CD14-positive monocyte (primary cell): ENCODE data around the gene MAPK8IP2. TPM values are rescaled to one million over a fixed set of nuclear protein-coding genes. Genes with fewer than 3 reads are reported as not detected.
A peak's percentile ranks its signal among the peaks of the same experiment; 100 is the strongest.

Source experiments
- DNase-seq, 3 donors: peaks; one replicate each; pipeline ENCODE4 v3.0.0-alpha.2; 2011 to 2022
- H2AFZ ChIP-seq: 2 replicates; pipeline ENCODE4 v1.6.0; 2012; ENCODE audit warnings: mild to moderate bottlenecking, low read depth, low read length, inconsistent platforms; ENCODE audit not compliant: insufficient read depth, poor library complexity, severe bottlenecking
- H3K27ac ChIP-seq, 2 donors: 1 replicate in 1 of 2; 2 replicates in 1 of 2; pipeline ENCODE4 v1.5.1; 2012 to 2013; ENCODE audit warnings: low read length in 2 of 2, control low read depth in 1 of 2, inconsistent platforms in 1 of 2, low read depth in 1 of 2, mild to moderate bottlenecking in 1 of 2
- H3K27me3 ChIP-seq, 2 donors: one replicate each; pipeline versions ENCODE4 v1.6.0 to v1.6.1; 2011 to 2013; ENCODE audit warnings: low read length in 2 of 2; ENCODE audit not compliant: control insufficient read depth in 2 of 2, insufficient read depth in 2 of 2
- H3K36me3 ChIP-seq, 2 donors: replicated peaks in 1 of 2; 1 replicate in 1 of 2; 2 replicates in 1 of 2; pipeline versions ENCODE4 v1.5.1 to v1.6.1; 2012 to 2013; ENCODE audit warnings: low read length in 2 of 2, control low read depth in 1 of 2, inconsistent platforms in 1 of 2, mild to moderate bottlenecking in 1 of 2; ENCODE audit not compliant: insufficient read depth in 2 of 2, control insufficient read depth in 1 of 2
- H3K4me1 ChIP-seq, 2 donors: 1 replicate in 1 of 2; 2 replicates in 1 of 2; pipeline versions ENCODE4 v1.5.1 to v1.6.1; 2012 to 2013; ENCODE audit warnings: low read length in 2 of 2, control low read depth in 1 of 2, inconsistent platforms in 1 of 2, mild to moderate bottlenecking in 1 of 2, moderate library complexity in 1 of 2; ENCODE audit not compliant: insufficient read depth in 2 of 2, control insufficient read depth in 1 of 2
- H3K4me2 ChIP-seq: replicated peaks from 2 replicates; pipeline ENCODE3; 2012; ENCODE audit warnings: low read length, moderate library complexity, mild to moderate bottlenecking; ENCODE audit not compliant: poor library complexity, severe bottlenecking; ENCODE audit errors: extremely low read depth
- H3K4me3 ChIP-seq, 3 experiments: fragments of 200-600 bp in 1 of 3; sonication (generic) in 1 of 3; replicated peaks in 1 of 3; 1 replicate in 2 of 3; 2 replicates in 1 of 3; pipeline ENCODE4 v1.5.1; 2011 to 2013; ENCODE audit warnings: low read length in 3 of 3, mild to moderate bottlenecking in 3 of 3, control low read depth in 2 of 3, low read depth in 2 of 3, inconsistent platforms in 1 of 3, moderate library complexity in 1 of 3
- H3K79me2 ChIP-seq: 2 replicates; pipeline ENCODE4 v1.6.0; 2012; ENCODE audit warnings: mild to moderate bottlenecking, control low read depth, inconsistent platforms, low read length, moderate library complexity; ENCODE audit not compliant: insufficient read depth
- H3K9ac ChIP-seq: 2 replicates; pipeline ENCODE4 v1.6.0; 2017; ENCODE audit warnings: low read length, mild to moderate bottlenecking; ENCODE audit not compliant: insufficient read depth, poor library complexity, severe bottlenecking
- H3K9me3 ChIP-seq, 2 donors: replicated peaks in 1 of 2; 1 replicate in 1 of 2; 2 replicates in 1 of 2; pipeline versions ENCODE4 v1.5.1 to v1.6.1; 2012 to 2013; ENCODE audit warnings: low read length in 2 of 2, control low read depth in 1 of 2; ENCODE audit not compliant: control insufficient read depth in 1 of 2, insufficient read depth in 1 of 2
- H4K20me1 ChIP-seq: 2 replicates; pipeline ENCODE4 v1.6.0; 2012; ENCODE audit warnings: mild to moderate bottlenecking, low read length, control low read depth, moderate library complexity; ENCODE audit not compliant: insufficient read depth
- H3K27ac Mint-ChIP-seq, 7 donors: one replicate each; pipeline ENCODE4 v1.8.0; 2020; ENCODE audit warnings: mild to moderate bottlenecking in 7 of 7, mixed read lengths in 7 of 7, moderate library complexity in 6 of 7, inconsistent platforms in 2 of 7
- H3K27me3 Mint-ChIP-seq, 3 donors: one replicate each; pipeline ENCODE4 v1.8.0; 2021 to 2022; ENCODE audit warnings: low read depth in 3 of 3, mild to moderate bottlenecking in 3 of 3, mixed read lengths in 3 of 3, moderate library complexity in 3 of 3, inconsistent platforms in 1 of 3
- H3K36me3 Mint-ChIP-seq, 2 donors: one replicate each; pipeline ENCODE4 v1.8.0; 2020; ENCODE audit warnings: mixed read lengths in 2 of 2, inconsistent platforms in 1 of 2, mild to moderate bottlenecking in 1 of 2
- H3K4me1 Mint-ChIP-seq: one replicate; pipeline ENCODE4 v1.8.0; 2020; ENCODE audit warnings: mild to moderate bottlenecking, mixed read lengths
- H3K4me3 Mint-ChIP-seq, 2 donors: one replicate each; pipeline ENCODE4 v1.8.0; 2020; ENCODE audit warnings: mild to moderate bottlenecking in 2 of 2, mixed read lengths in 2 of 2, moderate library complexity in 1 of 2
- H3K9me3 Mint-ChIP-seq, 7 donors: one replicate each; pipeline ENCODE4 v1.8.0; 2020 to 2022; ENCODE audit warnings: mixed read lengths in 7 of 7, mild to moderate bottlenecking in 6 of 7, moderate library complexity in 6 of 7, inconsistent platforms in 2 of 7
- CTCF ChIP-seq: fragments of 200-600 bp; IDR thresholded peaks from one replicate; pipeline ENCODE4 v1.8.0; 2022; ENCODE audit warnings: antibody characterized with exemption, mild to moderate bottlenecking
- WGBS: methylation state at CpG from one replicate; pipeline ENCODE4 v1.1.5; 2013; ENCODE audit warnings: missing lambda C conversion rate; ENCODE audit not compliant: insufficient coverage; 5-methylcytosine and 5-hydroxymethylcytosine counted together
- intact Hi-C, 2 donors: fragments of 100-400 bp; cut with micrococcal nuclease; formaldehyde crosslinking; loops; one replicate each; pipeline versions ENCODE4 v1.15.0 to v1.15.1; 2023
- polyA plus RNA-seq, 3 donors: library from polyadenylated mRNA; depleted of rRNA in 1 of 3; unstranded in 2 of 3; stranded (reverse) in 1 of 3; fragments of 300-500 nt in 2 of 3; fragments of >200 nt in 1 of 3; fragmentation: Illumina TruSeq in 2 of 3; gene quantifications; 1 replicate in 2 of 3; 2 replicates in 1 of 3; pipeline ENCODE4 v1.2.3, GENCODE V29; 2012 to 2021

MAPK8IP2 gene
- polyA plus RNA-seq, 3 donors = 0.17 TPM; not detected in 2

DNA sequence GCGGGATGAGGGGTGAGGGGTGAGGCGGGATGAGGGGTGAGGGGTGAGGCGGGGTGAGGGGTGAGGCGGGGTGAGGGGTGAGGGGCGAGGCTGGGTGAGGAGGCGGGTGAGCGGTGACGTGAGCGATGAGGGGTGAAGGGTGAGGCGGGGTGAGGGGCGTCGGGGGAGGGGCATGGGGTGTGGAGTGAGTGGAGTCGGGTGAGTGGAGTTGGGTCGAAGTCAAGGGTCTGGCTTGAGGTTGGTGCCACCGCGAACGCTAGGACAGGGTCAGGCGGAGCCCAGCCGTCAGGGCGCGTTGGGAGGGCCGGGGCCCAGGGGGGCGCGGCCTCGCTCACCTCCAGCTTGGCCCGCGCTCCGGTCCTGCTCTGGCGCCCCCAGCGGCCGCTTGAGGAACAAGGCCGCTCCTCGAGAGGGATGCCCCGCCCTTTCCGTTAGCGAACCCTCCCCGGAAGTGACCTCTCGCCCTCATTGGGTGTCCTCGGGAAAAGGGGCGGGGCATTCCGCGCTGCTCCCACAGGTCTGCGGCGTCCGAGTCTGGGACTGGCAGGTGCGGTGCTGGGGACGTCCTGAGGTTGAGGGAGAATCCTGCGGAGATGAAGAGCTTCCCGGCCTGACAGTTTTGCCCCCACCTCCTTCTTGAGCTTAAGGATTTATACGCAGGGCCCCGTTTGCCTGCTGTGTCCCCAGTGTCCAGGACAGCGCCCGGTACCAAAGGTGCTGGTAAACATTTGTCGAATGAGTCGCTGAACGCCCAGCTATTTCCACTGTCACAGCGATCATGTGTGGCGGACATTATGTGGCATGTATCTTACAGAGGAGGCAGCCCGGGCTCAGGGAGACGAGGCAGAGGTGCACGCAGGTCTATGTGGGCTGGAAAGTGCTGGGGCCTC is 37.8 kb upstream of the MAPK8IP2 start, which contains the start of gene SYCE3:
TSS of gene SYCE3 (minus strand) at position 397 of the 890 bp plus-strand sequence. CDS start 6,514 bp downstream, outside the sequence.
- Mint-ChIP-seq H3K36me3 (peaks cover 0 to 2% of the 10 kb centered on the region in 2 donors), H3K4me3 (peak within 1 kb of the TSS; percentile 88 to 96), H3K27ac (peak within 1 kb of the TSS; percentile 57 to 95 (median 73)), H3K4me1 (peaks cover 17% of the 10 kb centered on the region), H3K9me3 (peaks cover 0 to 2% (median 0%) of the 10 kb centered on the region in 7 donors), H3K27me3 (peaks cover 17 to 22% (median 17%) of the 10 kb centered on the region in 3 donors)
- Histone ChIP-seq H3K9me3 (no peaks in the 10 kb centered on the region), H3K79me2 (peaks cover 6% of the 10 kb centered on the region), H4K20me1 (no peaks in the 10 kb centered on the region), H3K27me3 (peaks cover 0 to 8% of the 10 kb centered on the region in 2 donors), H3K4me3 (peak within 1 kb of the TSS; percentile 53 to 94 (median 66)), H3K4me1 (peaks cover 8 to 13% of the 10 kb centered on the region in 2 donors), H3K4me2 (peak within 1 kb of the TSS; percentile 98), H3K27ac (peak within 1 kb of the TSS in 1 of 2 donors; percentile 45), H3K36me3 (peaks cover 0 to 4% of the 10 kb centered on the region in 2 donors), H2AFZ (peak within 1 kb of the TSS; percentile 82), H3K9ac (peak within 1 kb of the TSS; percentile 32)
- intact Hi-C loops = loop anchor here (2.0 to 5.0 kb wide), 6 partner anchors 18 to 60 kb away; partner anchors contain the start of genes CHKB (in 1 of the 2), KLHDC7B (in 1 of the 2), LMF2 (in 1 of the 2) and NCAPH2 (in 1 of the 2)
- peak; percentile 87 for TF ChIP-seq CTCF
- under 1% methylated on average over 47 of the region's 61 CpGs for WGBS
- peak; percentile 94 to 96 (median 95) for DNase-seq
